Activated naive CD4-positive, alpha-beta T cell treated with anti-CD3 and anti-CD28 coated beads, Interleukin-2, amount 50 U/mL, for 16 hours (primary cell): ENCODE data around the gene SLC37A4.
"Not testable (repeated sequence)": the region's sequence is repeated elsewhere in the genome, so short reads cannot be mapped to it uniquely, and the experiment has no call there.

Experiments used
- DNase-seq: peaks from one replicate; pipeline ENCODE4 v3.0.0-alpha.2; 2020

SLC37A4 gene

GRCh38 chr11:119030329-119031047 is at the start of gene SLC37A4:
Gene SLC37A4, minus strand, starts transcription at chr11:119030877.
- DNase-seq: peak; percentile 97

GRCh38 chr11:119078675-119079420 is 48.2 kb upstream of the SLC37A4 start:
- no peak for DNase-seq

GRCh38 chr11:119077839-119078238 is 47.2 kb upstream of the SLC37A4 start:
- no peak for DNase-seq

- DNase-seq: peak; percentile 98
These were observed 36.9 kb upstream of the SLC37A4 start, which contains the start of gene VPS11 for GRCh38 chr11:119067371-119068222. Gene VPS11, plus strand, starts transcription at chr11:119067818. Its CDS starts 6 bp downstream, at chr11:119067824.

- peak; percentile 44 for DNase-seq
These were observed 34.7 kb upstream of the SLC37A4 start for GRCh38 chr11:119065369-119065768.

GRCh38 chr11:119062779-119063178 is 32.1 kb upstream of the SLC37A4 start:
- no peak for DNase-seq

GRCh38 chr11:119061256-119061655 is 30.6 kb upstream of the SLC37A4 start:
- DNase-seq: no peak

- not testable (repeated sequence) for DNase-seq
These were observed 28.5 kb upstream of the SLC37A4 start for GRCh38 chr11:119059128-119059527.

GRCh38 chr11:119057000-119057769 is 26.5 kb upstream of the SLC37A4 start, which contains the start of gene HYOU1:
Gene HYOU1, minus strand, starts transcription at chr11:119057205. Its CDS starts 1,045 bp downstream, at chr11:119056160.
- peak; percentile 99 for DNase-seq

GRCh38 chr11:119056421-119056999 is 25.8 kb upstream of the SLC37A4 start:
- peak; percentile 50 for DNase-seq

GRCh38 chr11:119055901-119056300 is 25.2 kb upstream of the SLC37A4 start:
- DNase-seq: no peak

GRCh38 chr11:119054418-119054817 is 23.7 kb upstream of the SLC37A4 start:
- DNase-seq: no peak

- DNase-seq: no peak
These were observed 21.6 kb upstream of the SLC37A4 start for GRCh38 chr11:119052163-119052814.

GRCh38 chr11:119051440-119052162 is 20.9 kb upstream of the SLC37A4 start:
- no peak for DNase-seq

GRCh38 chr11:119049081-119049480 is 18.4 kb upstream of the SLC37A4 start:
- DNase-seq: no peak

GRCh38 chr11:119048644-119049043 is 18.0 kb upstream of the SLC37A4 start:
- DNase-seq: no peak

- no peak for DNase-seq
These were observed 16.5 kb upstream of the SLC37A4 start for GRCh38 chr11:119047205-119047604.

- no peak for DNase-seq
These were observed 15.8 kb upstream of the SLC37A4 start for GRCh38 chr11:119046489-119046888.

GRCh38 chr11:119044708-119045107 is 14.0 kb upstream of the SLC37A4 start:
- DNase-seq: no peak

- DNase-seq: no peak
These were observed 12.2 kb upstream of the SLC37A4 start for GRCh38 chr11:119042927-119043326.
